H1 (cell line): Measurements from ENCODE around the gene CAPN9. TPM values are rescaled to one million over a fixed set of nuclear protein-coding genes. Genes with fewer than 3 reads are reported as not detected.

Source experiments
- CTCF ChIA-PET: fragments of 300-600 bp; sonication (Branson Sonifier 250); formaldehyde crosslinking; loops from one replicate; lab custom pipeline; 2021; ENCODE audit not compliant: partially characterized antibody; lab: Charles Lee
- POLR2A ChIA-PET: fragments of 300-600 bp; sonication (Branson Sonifier 250); formaldehyde crosslinking; loops from one replicate; lab custom pipeline; 2021; ENCODE audit warnings: inconsistent platforms; ENCODE audit not compliant: partially characterized antibody; lab: Charles Lee
- DNase-seq, 2 experiments: peaks; one replicate each; pipeline versions ENCODE4 v3.0.0 to v3.0.0-alpha.2; 2010 to 2022; ENCODE audit warnings: low spot score in 2 of 2, low read depth in 1 of 2, mixed read lengths in 1 of 2
- FAIRE-seq: peaks from 2 replicates; lab custom pipeline; 2011; peaks lifted over from hg19 to GRCh38; lab: Jason Lieb, UNC
- H2AFZ ChIP-seq: 2 replicates; pipeline ENCODE4 v1.8.1; 2012; ENCODE audit warnings: low read length, inconsistent platforms
- H2AK5ac ChIP-seq: 2 replicates; pipeline ENCODE4 v1.6.1; 2013; ENCODE audit warnings: low read depth, low read length
- H2BK120ac ChIP-seq: replicated peaks from 2 replicates; pipeline ENCODE3; 2013; ENCODE audit warnings: low read depth, low read length, inconsistent platforms
- H2BK12ac ChIP-seq: 2 replicates; pipeline ENCODE4 v1.6.1; 2013; ENCODE audit warnings: low read depth, low read length
- H2BK15ac ChIP-seq: 2 replicates; pipeline ENCODE4 v1.6.1; 2013; ENCODE audit warnings: low read length
- H2BK20ac ChIP-seq: 2 replicates; pipeline ENCODE4 v1.6.1; 2013; ENCODE audit warnings: low read length
- H2BK5ac ChIP-seq: 2 replicates; pipeline ENCODE4 v1.6.1; 2013; ENCODE audit warnings: low read depth, low read length
- H3K14ac ChIP-seq: 2 replicates; pipeline ENCODE4 v1.6.1; 2013; ENCODE audit warnings: inconsistent platforms; ENCODE audit not compliant: insufficient read length
- H3K18ac ChIP-seq: 2 replicates; pipeline ENCODE4 v1.6.1; 2013; ENCODE audit warnings: low read length; ENCODE audit errors: extremely low read depth
- H3K23ac ChIP-seq: 2 replicates; pipeline ENCODE4 v1.6.1; 2013; ENCODE audit warnings: inconsistent platforms; ENCODE audit not compliant: insufficient read length
- H3K23me2 ChIP-seq: 2 replicates; pipeline ENCODE4 v1.6.1; 2013; ENCODE audit warnings: low read depth, low read length
- H3K27ac ChIP-seq: 2 replicates; pipeline ENCODE4 v1.6.1; 2011; ENCODE audit warnings: low read depth, low read length, inconsistent platforms
- H3K27me3 ChIP-seq, 4 experiments: replicated peaks in 1 of 4; 1 replicate in 1 of 4; 2 replicates in 3 of 4; pipeline versions ENCODE4 v1.6.1 to v1.8.1; 2011 to 2013; ENCODE audit warnings: low read length in 3 of 4, mild to moderate bottlenecking in 3 of 4, inconsistent platforms in 2 of 4, mixed read lengths in 2 of 4, moderate library complexity in 1 of 4; ENCODE audit not compliant: control insufficient read depth in 3 of 4, insufficient read depth in 3 of 4; ENCODE audit errors: extremely low read depth in 1 of 4
- H3K36me3 ChIP-seq, 4 experiments: 2 replicates each; pipeline versions ENCODE4 v1.6.1 to v1.8.1; 2011 to 2013; ENCODE audit warnings: mild to moderate bottlenecking in 4 of 4, low read length in 3 of 4, moderate library complexity in 2 of 4, control low read depth in 1 of 4, inconsistent platforms in 1 of 4; ENCODE audit not compliant: insufficient read depth in 4 of 4, control insufficient read depth in 2 of 4
- H3K4ac ChIP-seq: replicated peaks from 2 replicates; pipeline ENCODE3; 2013; ENCODE audit warnings: low read length, low read depth, mixed read lengths, inconsistent platforms; ENCODE audit not compliant: insufficient read length
- H3K4me1 ChIP-seq, 4 experiments: replicated peaks in 1 of 4; 1 replicate in 1 of 4; 2 replicates in 3 of 4; pipeline versions ENCODE4 v1.6.1 to v1.8.1; 2011 to 2013; ENCODE audit warnings: low read length in 3 of 4, inconsistent platforms in 2 of 4, mixed read lengths in 1 of 4; ENCODE audit not compliant: insufficient read depth in 4 of 4, control insufficient read depth in 3 of 4
- H3K4me2 ChIP-seq, 2 experiments: 2 replicates each; pipeline versions ENCODE4 v1.6.1 to v1.8.1; 2011 to 2013; ENCODE audit warnings: low read depth in 2 of 2, low read length in 2 of 2, control low read depth in 1 of 2, inconsistent platforms in 1 of 2, mild to moderate bottlenecking in 1 of 2; ENCODE audit not compliant: insufficient read depth in 1 of 2
- H3K4me3 ChIP-seq, 4 experiments: fragments of 200-600, 300-600 bp in 1 of 4; sonication (generic), shearing (Covaris generic), sonication (Bioruptor Twin) in 1 of 4; 2 replicates each; pipeline versions ENCODE4 v1.5.1 to v1.8.1; 2011 to 2016; ENCODE audit warnings: low read length in 4 of 4, low read depth in 3 of 4, control low read depth in 2 of 4, inconsistent platforms in 2 of 4, mild to moderate bottlenecking in 2 of 4, mixed read lengths in 1 of 4, moderate library complexity in 1 of 4; ENCODE audit not compliant: insufficient read depth in 2 of 4; ENCODE audit errors: extremely low read depth in 1 of 4
- H3K56ac ChIP-seq: replicated peaks from 2 replicates; pipeline ENCODE3; 2013; ENCODE audit warnings: low read depth, mild to moderate bottlenecking, mixed read lengths, low read length, inconsistent platforms; ENCODE audit not compliant: insufficient read length
- H3K79me1 ChIP-seq: 2 replicates; pipeline ENCODE4 v1.6.1; 2013; ENCODE audit warnings: low read depth, low read length, control low read depth
- H3K79me2 ChIP-seq, 2 experiments: 2 replicates each; pipeline versions ENCODE4 v1.6.1 to v1.8.1; 2012 to 2013; ENCODE audit warnings: low read length in 2 of 2, mild to moderate bottlenecking in 2 of 2, inconsistent platforms in 1 of 2; ENCODE audit not compliant: insufficient read depth in 2 of 2, control insufficient read depth in 1 of 2
- H3K9ac ChIP-seq, 4 experiments: replicated peaks in 1 of 4; 1 replicate in 1 of 4; 2 replicates in 3 of 4; pipeline versions ENCODE4 v1.6.1 to v1.8.1; 2011 to 2013; ENCODE audit warnings: low read depth in 3 of 4, low read length in 3 of 4, control low read depth in 2 of 4, mild to moderate bottlenecking in 2 of 4, moderate library complexity in 2 of 4, inconsistent platforms in 1 of 4; ENCODE audit errors: extremely low read depth in 1 of 4
- H3K9me3 ChIP-seq, 2 experiments: 2 replicates each; pipeline versions ENCODE4 v1.6.1 to v1.8.1; 2012 to 2013; ENCODE audit warnings: mild to moderate bottlenecking in 2 of 2, moderate library complexity in 2 of 2, control low read depth in 1 of 2, inconsistent platforms in 1 of 2, low read depth in 1 of 2, low read length in 1 of 2, mixed read lengths in 1 of 2; ENCODE audit not compliant: insufficient read depth in 2 of 2
- H4K20me1 ChIP-seq, 2 experiments: replicated peaks in 1 of 2; 2 replicates each; pipeline versions ENCODE3 to v1.8.1; 2011 to 2013; ENCODE audit warnings: inconsistent platforms in 2 of 2, low read length in 2 of 2, mild to moderate bottlenecking in 1 of 2; ENCODE audit not compliant: insufficient read depth in 2 of 2, control insufficient read depth in 1 of 2
- H4K5ac ChIP-seq: 2 replicates; pipeline ENCODE4 v1.6.1; 2013; ENCODE audit warnings: low read length, low read depth, mixed read lengths, inconsistent platforms; ENCODE audit not compliant: insufficient read length
- H4K8ac ChIP-seq: 2 replicates; pipeline ENCODE4 v1.8.0; 2013; ENCODE audit warnings: mild to moderate bottlenecking, moderate library complexity, low read length, inconsistent platforms; ENCODE audit not compliant: insufficient read depth; ENCODE audit errors: extremely low read depth
- H4K91ac ChIP-seq: replicated peaks from 2 replicates; pipeline ENCODE3; 2013; ENCODE audit warnings: low read length, mixed read lengths, inconsistent platforms; ENCODE audit not compliant: insufficient read length
- FOSL1 ChIP-seq: IDR thresholded peaks from 2 replicates; pipeline ENCODE4 v1.6.1; 2011; ENCODE audit warnings: mild to moderate bottlenecking, low read depth, low read length, moderate library complexity; ENCODE audit not compliant: insufficient read depth
- HDAC6 ChIP-seq: IDR thresholded peaks from one replicate; pipeline ENCODE4 v1.7.1; 2012; ENCODE audit warnings: low read depth, mild to moderate bottlenecking, inconsistent platforms, low read length, moderate library complexity
- MAFK ChIP-seq: IDR thresholded peaks from 2 replicates; pipeline ENCODE4 v1.6.1; 2012; ENCODE audit warnings: low read depth, mild to moderate bottlenecking, improper control_type of control experiment, low read length
- ZNF274 ChIP-seq: IDR thresholded peaks from 2 replicates; pipeline ENCODE4 v1.7.0; 2012; ENCODE audit warnings: low read length, borderline replicate concordance; ENCODE audit errors: extremely low read depth
- WGBS, 2 experiments: shearing (Covaris generic) in 1 of 2; methylation state at CpG; one replicate each; pipeline versions ENCODE4 v1.1.6 to v1.1.7; 2013 to 2015; ENCODE audit warnings: low lambda C conversion rate in 2 of 2, mixed read lengths in 2 of 2, inconsistent platforms in 1 of 2, low coverage in 1 of 2, missing lambda C conversion rate in 1 of 2; ENCODE audit not compliant: insufficient replicate concordance in 2 of 2, insufficient coverage in 1 of 2, insufficient read length in 1 of 2; ENCODE audit errors: extremely low coverage in 1 of 2, missing lambda C conversion rate in 1 of 2; 5-methylcytosine and 5-hydroxymethylcytosine counted together
- polyA plus RNA-seq, 7 experiments: library from polyadenylated mRNA; depleted of rRNA in 3 of 7; stranded (reverse) in 5 of 7; unstranded in 2 of 7; fragments of >200 nt in 5 of 7; fragments of 200-250 nt in 2 of 7; gene quantifications; 1 replicate in 5 of 7; 2 replicates in 1 of 7; 4 replicates in 1 of 7; pipeline versions ENCODE4 v1.2.1 to v1.2.3, GENCODE V29; 2011 to 2013; ENCODE audit warnings: missing spikeins in 2 of 7, mixed read lengths in 2 of 7
- total RNA-seq: library from RNA; stranded (reverse); fragmentation: NEBNext Ultra II Directional; extraction: Animal tissue kit (Norgen Biotek cat#: 25700); gene quantifications from 2 replicates; pipeline ENCODE4 v1.2.1, GENCODE V29; 2021

CAPN9 gene
- total and polyA plus RNA-seq, 2 of the 8 experiments (the other 6 are each of a cell fraction or from before 2014, with no cell fraction given) = 0.22 to 0.76 TPM

GRCh38 chr1:230842801-230843200 lies 95.6 kb downstream of the CAPN9 start:
- TF ChIP-seq ZNF274 (no peak), MAFK (no peak), FOSL1 (no peak), HDAC6 (no peak)
- FAIRE-seq (no peak), DNase-seq (no peak)
- Histone ChIP-seq H3K9ac (no peak overlapping the region), H3K27ac (no peak overlapping the region), H3K14ac (no peak overlapping the region), H2BK5ac (no peak overlapping the region), H4K8ac (no peak overlapping the region), H2BK12ac (no peak overlapping the region), H3K36me3 (peaks cover 6 to 17% (median 14%) of the 10 kb centered on the region in 4 experiments; a peak in 5 of 8 replicates), H3K23me2 (no peaks in the 10 kb centered on the region), H2BK20ac (no peak overlapping the region), H3K4me2 (no peak overlapping the region), H3K4ac (no peak overlapping the region), H3K9me3 (no peaks in the 10 kb centered on the region), H3K4me1 (no peaks in the 10 kb centered on the region), H3K18ac (no peak overlapping the region), H4K20me1 (peaks cover 0 to 12% of the 10 kb centered on the region in 2 experiments), H3K27me3 (no peaks in the 10 kb centered on the region), H3K23ac (no peak overlapping the region), H3K56ac (no peak overlapping the region), H4K91ac (no peak overlapping the region), H2AK5ac (no peak overlapping the region), H2BK120ac (no peak overlapping the region), H2BK15ac (no peak overlapping the region), H3K79me1 (peaks cover 3% of the 10 kb centered on the region; the same call in 1 of the 2 replicates), H2AFZ (no peak overlapping the region), H4K5ac (no peak overlapping the region), H3K79me2 (no peaks in the 10 kb centered on the region), H3K4me3 (no peak overlapping the region)
- ChIA-PET CTCF (interaction anchor here (1.1 to 1.2 kb wide), 2 partner anchors 15 to 44 kb away, joined by 3 read pairs; no protein-coding TSS in a partner anchor), POLR2A (no interaction called here)
- WGBS, 2 experiments = 99% methylated on average over 8 of the region's 8 CpGs; no CpG with 5 or more reads in 1 of the 2 experiments
